GM18502 (cell line): ENCODE data around the gene GPD1L.
"Not testable (repeated sequence)": the region's sequence is repeated elsewhere in the genome, so short reads cannot be mapped to it uniquely, and the experiment has no call there.

Source experiments
- ATAC-seq: cut with Tn5 transposase; IDR thresholded peaks from one replicate; pipeline ENCODE4 v1.9.1; 2021; ENCODE audit warnings: mild to moderate bottlenecking; ENCODE audit not compliant: unreplicated experiment, poor library complexity

The GPD1L gene

DNA sequence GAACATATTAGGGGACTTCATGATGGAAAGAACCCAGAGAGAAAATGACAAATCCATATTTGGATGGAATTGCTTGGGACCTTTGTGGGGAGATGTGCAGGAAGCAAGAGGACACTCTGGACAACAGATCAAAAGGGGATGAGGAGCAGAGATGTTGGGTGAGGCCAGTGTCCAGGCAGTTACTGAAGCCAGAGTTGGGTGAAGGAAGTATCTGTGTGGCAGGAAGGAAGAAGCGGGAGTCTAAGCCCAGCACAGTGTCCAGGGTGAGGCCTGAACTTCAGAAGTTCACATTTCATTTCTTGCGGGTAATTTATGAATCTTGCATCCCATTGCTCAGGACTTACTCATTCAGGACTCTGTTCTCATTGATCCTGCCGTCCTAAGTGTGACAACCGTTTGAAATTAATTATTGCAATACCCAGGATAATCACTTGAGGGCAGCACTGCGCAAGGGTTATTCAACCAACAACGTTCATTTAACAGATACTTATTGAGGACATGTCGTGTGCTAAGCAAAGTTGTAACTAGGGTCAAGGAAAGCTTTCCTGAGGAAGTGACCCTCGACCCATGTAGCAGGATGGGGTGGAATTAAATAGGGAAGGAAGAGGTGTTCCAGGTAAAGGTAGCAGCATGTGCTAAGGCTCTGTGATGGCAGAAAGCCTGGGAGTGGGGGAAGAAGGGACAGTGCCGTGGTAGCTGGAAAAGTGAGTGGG is 70.7 kb downstream of the GPD1L start:
- peak; percentile 62 for ATAC-seq

DNA sequence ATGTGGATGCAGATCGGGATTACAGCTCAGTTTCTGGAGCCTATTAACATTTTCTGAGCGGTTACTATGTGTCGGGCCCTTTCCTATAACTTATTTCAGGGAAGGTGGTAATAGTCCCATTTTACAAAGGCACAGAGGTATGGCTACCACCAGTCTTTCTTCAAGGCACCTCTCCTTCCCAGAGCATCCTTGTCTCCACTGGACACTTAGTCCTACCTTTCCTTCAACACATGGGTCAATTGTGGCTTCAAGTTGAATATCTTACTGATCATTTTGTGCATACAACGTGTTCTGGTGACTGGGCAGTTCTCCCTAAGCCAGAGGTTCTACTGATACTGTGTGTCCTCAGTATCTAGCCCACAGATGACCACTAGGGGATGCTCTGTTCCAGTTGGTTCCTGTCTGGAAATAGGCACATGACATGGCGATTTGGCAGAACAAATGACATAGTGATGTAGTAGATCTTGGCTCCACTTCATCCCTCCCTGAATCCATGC is 71.3 kb downstream of the GPD1L start:
- peak; percentile 73 for ATAC-seq

DNA sequence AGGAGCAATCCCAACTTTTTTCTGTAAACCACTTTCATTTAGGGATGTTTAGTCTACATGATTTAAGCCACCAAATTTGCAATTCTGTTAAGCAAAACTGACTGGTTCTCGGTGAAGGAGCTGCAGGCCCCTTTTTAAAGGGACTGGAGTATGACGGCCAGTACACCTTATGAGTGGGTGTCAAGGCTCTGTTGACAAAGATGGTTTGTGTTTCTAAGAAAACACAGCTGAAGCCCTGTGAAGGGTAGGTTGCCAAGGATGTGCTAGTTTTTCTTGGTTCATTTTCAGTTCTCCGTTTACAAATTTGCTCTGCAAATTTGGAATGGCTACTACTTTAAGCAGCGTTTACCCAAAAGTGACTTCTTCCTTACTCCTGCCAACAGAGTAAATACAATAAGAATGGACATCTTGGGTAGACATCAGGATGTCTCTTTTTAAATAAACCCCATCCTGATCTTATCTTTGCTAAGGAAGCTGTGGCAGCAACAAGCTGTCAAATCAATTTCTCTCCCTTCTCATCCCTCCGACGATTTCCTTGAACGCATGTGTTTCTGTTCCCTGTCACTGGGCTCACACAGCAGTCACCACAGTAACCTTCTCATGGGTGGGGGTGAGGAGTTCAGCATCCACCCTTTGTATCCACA is 73.8 kb downstream of the GPD1L start:
- no peak for ATAC-seq

DNA sequence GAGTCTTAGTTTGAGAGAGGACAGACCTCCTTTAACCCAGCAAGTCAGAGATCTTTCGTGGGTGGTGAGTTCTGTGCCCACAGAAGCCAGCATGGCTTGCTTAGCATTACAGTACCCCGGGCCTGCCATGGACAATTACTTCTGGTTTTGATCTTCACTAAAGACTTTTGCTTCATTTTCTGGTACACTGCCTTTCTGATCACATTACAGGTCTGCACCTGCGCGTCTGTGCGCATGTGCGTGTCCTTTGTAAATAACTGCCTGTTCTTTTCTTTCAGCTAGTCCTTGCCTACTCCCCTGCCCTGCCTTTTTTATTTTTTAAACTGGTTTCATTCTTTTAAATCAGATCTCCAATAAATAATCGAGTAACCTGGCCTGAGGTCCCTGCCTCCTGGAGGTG is 74.9 kb downstream of the GPD1L start:
- no peak for ATAC-seq

DNA sequence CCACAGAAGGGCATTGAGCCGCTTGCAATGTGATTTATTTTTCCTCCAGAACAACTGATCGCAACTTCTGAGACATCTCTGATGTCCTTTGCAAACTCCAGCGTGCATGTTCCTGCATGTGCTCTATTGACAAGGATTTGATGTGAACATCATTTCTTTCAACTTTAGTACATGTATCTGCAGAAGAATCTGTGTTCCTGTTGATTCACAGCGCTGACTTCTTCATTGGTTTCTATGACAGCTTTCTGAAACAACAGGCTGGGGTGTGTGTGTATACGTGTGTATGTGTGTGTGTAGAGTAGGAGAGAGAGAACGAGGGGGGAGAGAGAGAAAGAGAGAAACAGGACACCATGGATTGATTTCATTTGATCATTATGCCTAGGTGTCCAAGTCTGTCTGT is 75.4 kb downstream of the GPD1L start:
- ATAC-seq, result no peak

DNA sequence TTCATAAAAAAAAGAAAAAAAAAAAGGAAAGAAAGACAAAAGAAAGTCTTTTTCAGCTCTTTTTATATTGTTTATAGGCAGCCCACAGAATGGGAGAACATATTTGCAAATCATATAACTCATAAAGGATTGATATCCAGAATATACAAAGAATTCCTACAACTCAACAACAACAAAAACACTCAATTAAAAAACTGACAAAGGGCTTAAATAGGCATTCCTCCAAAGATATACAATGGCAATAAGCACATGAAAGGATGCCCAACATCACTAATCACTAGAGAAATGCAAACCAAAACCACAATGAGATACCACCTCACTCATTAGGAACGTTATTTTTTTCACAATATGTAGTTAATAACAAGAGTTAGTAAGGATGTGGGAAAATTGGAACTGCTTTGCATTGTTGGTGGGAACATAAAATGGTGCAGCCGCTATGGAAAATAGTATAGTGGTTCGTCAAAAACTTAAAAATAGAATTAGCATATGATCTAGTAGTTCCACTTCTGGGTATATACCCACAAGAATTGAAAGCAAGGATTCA is 77.8 kb downstream of the GPD1L start:
- ATAC-seq, result no peak

DNA sequence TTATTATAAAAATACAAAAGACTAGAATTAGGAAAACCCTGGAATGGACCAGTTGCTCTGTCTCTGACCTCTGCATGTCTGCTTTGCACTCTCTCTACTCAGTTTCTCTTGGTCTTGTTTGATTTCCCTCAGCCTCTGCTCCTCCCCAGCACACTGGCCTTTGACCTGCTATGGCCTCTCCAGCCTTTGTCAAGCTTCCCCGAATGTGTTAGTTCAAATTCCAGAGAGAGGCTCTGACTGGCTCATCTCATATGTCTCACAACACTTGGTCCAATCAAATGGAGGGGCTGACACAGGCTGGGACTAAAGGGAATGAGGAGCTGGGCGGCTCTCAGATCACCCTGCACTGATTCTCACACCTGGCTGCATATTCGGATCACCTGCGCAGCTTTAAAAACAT is 79.7 kb downstream of the GPD1L start:
- ATAC-seq, result no peak

DNA sequence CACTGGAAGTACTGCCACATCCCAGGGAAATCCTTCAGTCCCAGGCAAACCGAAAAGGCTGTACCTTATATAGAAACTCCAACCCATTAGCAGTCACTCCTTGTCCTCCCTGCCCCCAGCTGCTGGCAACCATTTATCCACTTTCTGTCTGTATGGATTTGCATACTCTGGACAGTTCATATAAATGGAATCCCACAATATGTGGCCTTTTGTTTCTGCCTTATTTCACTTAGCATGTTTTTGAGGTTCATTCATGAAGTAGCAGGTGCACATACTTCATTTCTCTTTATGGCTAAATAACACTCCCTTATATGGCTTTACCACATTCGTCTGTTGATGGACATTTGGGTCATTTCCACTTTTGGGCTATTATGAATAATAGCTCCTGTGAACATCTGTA is 80.5 kb downstream of the GPD1L start:
- ATAC-seq, result no peak

DNA sequence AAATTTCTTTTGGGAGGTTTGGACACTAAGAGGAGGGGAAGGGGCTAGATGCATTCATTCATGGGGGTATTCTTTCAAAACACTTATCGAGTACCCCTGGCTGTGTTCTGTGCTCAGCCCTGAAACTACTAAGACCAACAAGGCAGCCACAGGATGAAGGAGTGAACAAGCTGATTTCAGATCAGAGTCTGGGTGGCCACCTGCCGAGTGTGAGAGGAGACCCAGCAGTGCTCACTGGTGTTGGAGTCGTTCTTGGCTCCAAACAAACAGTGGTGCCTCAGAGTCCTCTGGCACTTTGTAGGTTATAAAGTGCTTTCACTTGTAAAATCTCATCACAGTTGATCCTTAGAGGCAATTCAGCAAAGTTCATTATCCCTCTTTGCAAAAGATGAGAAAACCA is 83.3 kb downstream of the GPD1L start:
- ATAC-seq, result no peak

DNA sequence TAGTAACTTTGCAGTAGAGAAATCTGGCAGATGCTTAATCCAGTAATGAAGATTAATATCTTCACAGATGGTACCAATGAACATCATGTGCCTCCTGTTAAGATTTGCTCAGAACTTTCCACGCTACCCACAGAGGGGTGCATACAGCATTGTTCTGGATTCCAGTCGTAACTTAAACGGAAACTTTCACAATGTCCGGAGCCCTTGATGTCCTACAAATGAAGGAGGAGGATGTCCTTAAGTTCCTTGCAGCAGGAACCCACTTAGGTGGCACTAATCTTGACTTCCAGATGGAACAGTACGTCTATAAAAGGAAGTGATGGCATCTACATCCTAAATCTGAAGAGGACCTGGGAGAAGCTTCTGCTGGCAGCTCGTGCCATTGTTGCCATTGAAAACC is 84.1 kb downstream of the GPD1L start:
- not testable (repeated sequence) for ATAC-seq

DNA sequence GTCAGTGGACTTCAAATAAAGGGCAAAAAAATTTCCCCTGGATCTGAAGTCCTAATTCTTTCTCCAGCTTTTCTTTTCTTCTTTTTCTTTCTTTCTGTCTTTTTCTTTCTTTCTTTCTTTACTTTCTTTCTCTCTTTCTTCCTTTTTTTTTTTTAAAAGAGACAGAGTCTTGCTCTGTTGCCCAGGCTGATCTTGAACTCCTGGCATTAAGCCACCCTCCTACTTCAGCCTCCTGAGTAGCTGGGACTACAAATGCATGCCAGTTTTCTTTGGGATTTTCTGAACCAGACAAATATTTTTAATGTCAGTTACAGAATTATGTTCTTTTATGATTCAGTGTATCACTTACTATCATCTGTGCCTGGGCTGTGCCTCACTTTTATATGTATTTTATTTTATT is 86.7 kb downstream of the GPD1L start:
- ATAC-seq, result no peak

DNA sequence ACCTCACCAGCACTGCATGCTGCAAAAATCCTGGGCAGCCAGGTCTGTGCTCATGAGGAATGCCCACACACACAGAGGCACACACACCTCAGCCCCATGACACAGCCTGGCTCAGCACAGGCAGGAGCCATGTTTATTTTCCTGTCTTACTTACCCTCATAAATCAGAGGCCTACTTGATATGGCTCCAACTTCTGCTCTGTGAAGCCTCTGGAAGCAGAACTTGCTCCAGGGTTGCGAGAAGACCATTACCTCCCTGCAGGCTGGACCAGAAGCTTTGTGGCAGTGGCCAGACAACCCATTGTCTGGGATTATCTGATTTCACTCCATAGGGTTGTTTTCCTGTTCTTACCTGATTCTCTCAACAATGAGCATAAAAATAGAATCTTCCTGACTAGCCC is 88.2 kb downstream of the GPD1L start:
- ATAC-seq, result no peak

DNA sequence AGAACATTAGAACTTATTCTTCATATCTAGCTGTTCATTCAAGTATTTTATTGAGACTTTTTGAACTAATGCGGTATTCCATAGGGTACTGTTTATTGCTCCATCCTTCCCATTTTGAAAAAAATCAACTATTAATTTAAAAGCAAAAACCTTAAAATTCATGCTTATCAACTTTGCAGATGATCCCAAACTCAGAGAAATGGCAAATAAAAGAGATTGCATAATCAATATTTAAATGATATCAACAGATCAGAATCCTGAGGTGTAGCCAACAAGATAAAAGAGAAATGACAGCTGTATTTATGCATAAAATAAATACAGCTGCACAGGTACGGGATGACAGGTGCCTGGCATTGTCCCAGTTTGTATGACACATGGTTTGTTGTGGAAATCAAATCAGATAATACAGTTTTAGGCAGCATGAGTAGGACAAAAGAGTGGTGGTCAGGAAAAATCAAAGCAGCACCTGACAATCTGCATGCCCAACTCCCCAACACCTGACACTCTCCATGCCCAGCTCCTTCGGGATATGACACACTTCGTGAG is 89.6 kb downstream of the GPD1L start:
- no peak for ATAC-seq

DNA sequence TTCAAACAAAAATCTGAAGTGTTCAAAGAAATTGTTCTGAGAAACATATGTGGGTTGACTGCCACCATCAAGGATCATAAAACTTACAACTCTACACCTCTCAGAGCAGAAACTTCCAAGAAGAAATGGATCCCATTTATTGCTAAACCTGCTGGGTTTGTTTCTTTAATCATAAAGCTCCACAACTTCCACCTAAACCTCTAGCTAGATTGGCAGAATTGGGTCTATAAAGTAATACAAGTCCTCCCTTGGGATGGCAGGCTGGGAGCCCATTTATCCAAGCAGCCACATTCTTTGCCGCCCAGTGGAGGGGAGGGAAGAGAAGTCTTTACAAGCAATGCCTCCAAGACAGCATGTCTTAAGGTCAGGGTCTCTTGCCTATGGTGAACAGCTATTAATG is 91.6 kb downstream of the GPD1L start:
- ATAC-seq, result no peak

DNA sequence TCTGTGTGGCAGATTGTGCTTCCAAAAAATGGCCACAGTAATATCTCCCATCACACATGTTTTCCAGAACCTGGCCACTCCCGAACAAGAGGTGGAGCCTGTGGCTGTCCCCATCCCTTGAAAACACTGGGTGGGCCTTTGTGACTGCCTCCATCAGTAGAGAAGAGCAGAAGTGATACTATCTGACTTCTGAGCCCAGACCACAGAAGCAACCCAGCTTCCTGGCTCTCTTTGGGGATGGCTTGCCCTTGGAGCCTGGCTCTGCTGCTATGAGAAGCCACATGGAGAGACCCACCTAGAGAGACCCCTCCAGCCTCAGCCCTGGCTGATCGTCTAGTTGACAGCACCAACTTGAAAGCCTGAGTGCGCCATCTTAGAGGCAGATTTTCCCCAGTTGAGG is 92.3 kb downstream of the GPD1L start:
- ATAC-seq, result no peak

DNA sequence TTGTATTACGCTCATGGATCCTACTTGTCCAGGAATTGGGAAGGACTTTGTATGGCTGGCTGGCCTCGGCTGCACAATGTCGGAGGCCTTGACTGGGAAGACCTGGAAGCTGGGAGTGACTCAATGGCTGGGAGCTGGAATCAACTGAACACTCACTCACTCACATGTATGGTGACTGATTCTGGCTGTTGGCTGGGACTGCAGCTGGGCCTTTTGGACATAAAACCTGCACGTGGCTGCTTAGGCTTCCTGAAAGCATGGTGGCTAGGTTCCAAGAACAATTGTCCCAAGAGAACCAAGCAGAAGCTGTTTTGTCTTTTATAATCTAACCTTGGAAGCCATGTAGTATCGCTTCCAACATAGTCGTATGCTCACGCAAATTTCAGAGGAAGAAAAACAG is 94.1 kb downstream of the GPD1L start:
- no peak for ATAC-seq

DNA sequence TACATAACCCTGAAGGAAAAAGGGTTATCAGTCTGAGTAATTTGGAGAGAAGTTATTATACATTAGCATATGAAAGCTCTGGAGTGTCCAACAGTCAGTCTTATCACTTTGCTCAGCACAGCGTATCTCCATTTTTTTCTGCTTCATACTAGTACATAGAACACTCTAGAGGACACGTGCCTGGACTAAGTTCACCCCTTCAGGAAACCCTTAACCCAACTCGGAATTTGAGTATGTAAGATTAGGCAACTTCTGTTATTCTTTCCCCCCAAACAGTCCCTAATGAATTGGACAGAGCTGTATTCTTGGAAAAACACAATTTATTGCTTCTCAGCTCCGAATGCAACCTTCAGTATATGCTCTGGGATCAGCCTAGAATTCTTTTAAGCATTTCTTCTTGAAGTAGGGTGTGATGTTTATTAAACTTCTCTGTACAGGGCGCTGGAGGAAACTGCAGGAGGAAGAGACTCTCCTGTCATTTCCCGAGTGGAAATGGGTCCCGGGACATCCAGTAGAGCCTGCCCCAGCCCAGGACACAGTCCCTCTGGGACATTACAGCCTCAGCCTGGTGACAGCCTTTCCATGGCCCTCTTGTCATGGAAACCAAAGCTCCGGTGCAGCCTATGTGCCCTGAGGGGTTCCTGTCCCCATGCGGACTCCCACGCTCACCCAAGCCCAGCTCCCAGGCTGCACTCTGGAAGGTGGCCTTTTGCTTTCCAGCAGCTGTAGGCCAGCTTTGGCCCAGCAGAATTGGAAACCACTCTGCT is 94.8 kb downstream of the GPD1L start:
- ATAC-seq, result no peak

DNA sequence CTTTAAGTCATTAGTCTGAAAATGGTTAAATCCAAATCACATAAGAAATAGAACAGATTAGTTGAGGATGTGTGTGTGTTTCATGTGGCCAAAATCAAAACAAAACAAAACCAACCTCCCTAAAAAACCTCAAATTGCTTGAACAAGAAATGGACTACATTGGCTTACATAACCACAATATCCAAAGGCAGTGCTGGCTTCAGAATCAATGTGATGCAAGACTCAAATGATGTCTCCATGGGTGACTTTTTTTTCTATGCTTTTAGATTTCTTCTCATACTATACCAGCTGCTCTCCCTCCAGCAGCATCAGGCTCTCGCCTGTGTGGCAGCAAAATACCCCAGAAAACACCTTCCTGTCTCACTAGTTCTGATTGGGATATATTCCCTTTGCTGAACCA is 96.1 kb downstream of the GPD1L start:
- no peak for ATAC-seq

DNA sequence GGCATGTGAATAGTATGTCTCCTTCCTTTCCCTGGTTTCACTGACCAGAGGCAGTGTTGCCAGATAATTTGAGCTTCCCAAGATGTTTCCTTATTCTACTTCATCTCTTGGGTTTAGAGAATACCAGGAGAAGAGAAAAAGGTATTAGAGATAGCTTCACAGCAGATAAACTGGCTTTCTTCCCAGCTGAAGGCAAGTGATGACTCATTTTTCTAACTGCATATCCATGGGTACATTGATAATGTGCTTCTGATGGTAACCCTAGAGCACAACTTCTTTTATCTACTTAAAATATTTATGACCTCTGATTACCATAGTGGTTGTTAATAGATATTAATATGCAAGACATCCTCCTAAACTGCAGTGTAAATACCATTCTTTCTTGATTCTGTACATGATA is 97.4 kb downstream of the GPD1L start:
- no peak for ATAC-seq

DNA sequence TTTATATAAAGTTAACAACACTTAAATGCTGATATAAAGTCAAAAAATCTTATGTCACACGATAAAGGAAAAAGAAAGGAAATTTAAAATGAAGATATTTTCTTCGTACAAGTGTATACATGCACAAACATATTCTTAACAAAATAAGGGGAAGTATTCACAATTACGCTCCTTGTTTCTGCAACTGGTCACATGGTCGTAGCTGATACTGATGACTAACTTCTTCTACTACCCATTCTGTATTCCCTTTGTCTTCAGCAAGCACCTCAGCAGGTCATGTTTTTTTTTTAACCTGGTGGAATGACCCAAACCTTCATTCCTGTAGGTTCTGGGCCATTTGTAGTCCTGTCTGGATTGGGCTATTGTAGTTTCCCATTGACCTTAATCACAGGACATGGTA is 102.0 kb downstream of the GPD1L start:
- no peak for ATAC-seq

DNA sequence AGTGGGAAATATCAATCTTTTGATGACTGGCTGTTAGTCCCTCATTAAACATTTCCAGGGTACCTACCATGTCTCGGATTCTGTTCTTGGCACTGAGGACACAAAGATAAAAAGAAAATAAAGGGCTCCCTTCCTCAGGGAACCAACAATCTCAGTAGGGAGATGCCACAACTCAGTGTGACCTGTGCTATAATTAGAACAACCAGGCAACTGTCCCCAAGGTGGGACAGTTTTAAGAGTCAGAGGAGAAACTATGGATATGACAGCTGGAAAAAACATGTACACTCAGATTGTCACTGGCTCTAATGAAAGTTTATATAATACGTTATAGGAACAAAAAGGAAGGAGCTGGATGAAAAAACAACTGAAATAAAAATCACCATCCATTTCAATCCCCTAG is 108.8 kb downstream of the GPD1L start:
- ATAC-seq, result no peak
